ENCODE results near the gene CFAP99.
"Not testable (repeated sequence)": the region's sequence is repeated elsewhere in the genome, so short reads cannot be mapped to it uniquely, and the experiment has no call there.

CFAP99 gene

GRCh38 chr4:2418650-2419571 is at the start of gene CFAP99:
TSS of gene CFAP99 (plus strand) at chr4:2418955.
- DNase-seq (ENCODE audit: low read depth in 3 of 3) = peak; percentile 97 to 98 (median 97)

- no peak for DNase-seq (ENCODE audit: low read depth in 3 of 3)
These were observed 48.0 kb upstream of the CFAP99 start for GRCh38 chr4:2370597-2371320.

- no peak for DNase-seq (ENCODE audit: low read depth in 3 of 3)
These were observed 46.8 kb upstream of the CFAP99 start for GRCh38 chr4:2371765-2372487.

GRCh38 chr4:2372488-2373030 is 46.2 kb upstream of the CFAP99 start:
- DNase-seq (ENCODE audit: low read depth in 3 of 3) = no peak

- no peak for DNase-seq (ENCODE audit: low read depth in 3 of 3)
These were observed 45.2 kb upstream of the CFAP99 start for GRCh38 chr4:2373532-2373931.

GRCh38 chr4:2375427-2375826 is 43.3 kb upstream of the CFAP99 start:
- DNase-seq (ENCODE audit: low read depth in 3 of 3) = no peak

- DNase-seq (ENCODE audit: low read depth in 3 of 3) = no peak
These were observed 41.5 kb upstream of the CFAP99 start for GRCh38 chr4:2377241-2377640.

- no peak for DNase-seq (ENCODE audit: low read depth in 3 of 3)
These were observed 40.4 kb upstream of the CFAP99 start for GRCh38 chr4:2378401-2378800.

- no peak for DNase-seq (ENCODE audit: low read depth in 3 of 3)
These were observed 39.9 kb upstream of the CFAP99 start for GRCh38 chr4:2378898-2379297.

GRCh38 chr4:2380589-2380988 is 38.2 kb upstream of the CFAP99 start:
- DNase-seq (ENCODE audit: low read depth in 3 of 3) = not testable (repeated sequence)

GRCh38 chr4:2382769-2383202 is 36.0 kb upstream of the CFAP99 start:
- not testable (repeated sequence) for DNase-seq (ENCODE audit: low read depth in 3 of 3)

- DNase-seq (ENCODE audit: low read depth in 3 of 3) = not testable (repeated sequence)
These were observed 35.5 kb upstream of the CFAP99 start for GRCh38 chr4:2383220-2383631.

GRCh38 chr4:2383760-2384159 is 35.0 kb upstream of the CFAP99 start:
- no peak for DNase-seq (ENCODE audit: low read depth in 3 of 3)

- DNase-seq (ENCODE audit: low read depth in 3 of 3) = no peak
These were observed 34.5 kb upstream of the CFAP99 start for GRCh38 chr4:2384245-2384644.

GRCh38 chr4:2385516-2385915 is 33.2 kb upstream of the CFAP99 start:
- no peak for DNase-seq (ENCODE audit: low read depth in 3 of 3)

- no peak for DNase-seq (ENCODE audit: low read depth in 3 of 3)
These were observed 32.0 kb upstream of the CFAP99 start for GRCh38 chr4:2386717-2387116.

- no peak for DNase-seq (ENCODE audit: low read depth in 3 of 3)
These were observed 31.5 kb upstream of the CFAP99 start for GRCh38 chr4:2387218-2387617.

GRCh38 chr4:2387829-2388228 is 30.9 kb upstream of the CFAP99 start:
- no peak for DNase-seq (ENCODE audit: low read depth in 3 of 3)

- DNase-seq (ENCODE audit: low read depth in 3 of 3) = no peak
These were observed 30.1 kb upstream of the CFAP99 start for GRCh38 chr4:2388429-2389182.

- no peak for DNase-seq (ENCODE audit: low read depth in 3 of 3)
These were observed 29.1 kb upstream of the CFAP99 start for GRCh38 chr4:2389691-2390090.

GRCh38 chr4:2390146-2390545 is 28.6 kb upstream of the CFAP99 start:
- DNase-seq (ENCODE audit: low read depth in 3 of 3) = no peak
